ENCODE measurements around the gene ZCWPW2.

ZCWPW2 gene

GRCh38 chr3:28348629-28349468, at the start of gene ZCWPW2, which contains the start of gene AZI2:
Gene ZCWPW2, plus strand, starts transcription at chr3:28348721. Its CDS starts 64,348 bp downstream, at chr3:28413069.
Gene AZI2, minus strand, starts transcription at chr3:28348824. Its CDS starts 8,207 bp downstream, at chr3:28340617.
- DNase-seq (ENCODE audit: low read depth in 2 of 2) = peak; percentile 85 to 90

GRCh38 chr3:28299705-28300104, 48.8 kb upstream of the ZCWPW2 start:
- DNase-seq (ENCODE audit: low read depth in 2 of 2) = no peak

- no peak for DNase-seq (ENCODE audit: low read depth in 2 of 2)
Observed at GRCh38 chr3:28300345-28300962, 48.1 kb upstream of the ZCWPW2 start.

- DNase-seq (ENCODE audit: low read depth in 2 of 2) = no peak
Observed at GRCh38 chr3:28301688-28302087, 46.8 kb upstream of the ZCWPW2 start.

GRCh38 chr3:28308196-28308595, 40.3 kb upstream of the ZCWPW2 start:
- no peak for DNase-seq (ENCODE audit: low read depth in 2 of 2)

GRCh38 chr3:28315711-28316110, 32.8 kb upstream of the ZCWPW2 start:
- no peak for DNase-seq (ENCODE audit: low read depth in 2 of 2)

- DNase-seq (ENCODE audit: low read depth in 2 of 2) = no peak
Observed at GRCh38 chr3:28316226-28316625, 32.3 kb upstream of the ZCWPW2 start.

- peak in 1 of 2 donors; percentile 23 for DNase-seq (ENCODE audit: low read depth in 2 of 2)
Observed at GRCh38 chr3:28317438-28318022, 31.0 kb upstream of the ZCWPW2 start.

GRCh38 chr3:28320981-28321380, 27.5 kb upstream of the ZCWPW2 start:
- no peak for DNase-seq (ENCODE audit: low read depth in 2 of 2)

- DNase-seq (ENCODE audit: low read depth in 2 of 2) = no peak
Observed at GRCh38 chr3:28322464-28322863, 26.1 kb upstream of the ZCWPW2 start.

GRCh38 chr3:28326458-28326926, 22.0 kb upstream of the ZCWPW2 start:
- no peak for DNase-seq (ENCODE audit: low read depth in 2 of 2)

GRCh38 chr3:28328188-28329151, 20.1 kb upstream of the ZCWPW2 start:
- no peak for DNase-seq (ENCODE audit: low read depth in 2 of 2)

- DNase-seq (ENCODE audit: low read depth in 2 of 2) = no peak
Observed at GRCh38 chr3:28334552-28334951, 14.0 kb upstream of the ZCWPW2 start.

- DNase-seq (ENCODE audit: low read depth in 2 of 2) = no peak
Observed at GRCh38 chr3:28335246-28335645, 13.3 kb upstream of the ZCWPW2 start.

- DNase-seq (ENCODE audit: low read depth in 2 of 2) = no peak
Observed at GRCh38 chr3:28337230-28337629, 11.3 kb upstream of the ZCWPW2 start.

- DNase-seq (ENCODE audit: low read depth in 2 of 2) = no peak
Observed at GRCh38 chr3:28343144-28343543, 5.4 kb upstream of the ZCWPW2 start.

GRCh38 chr3:28345690-28346089, 2.8 kb upstream of the ZCWPW2 start:
- DNase-seq (ENCODE audit: low read depth in 2 of 2) = no peak

- no peak for DNase-seq (ENCODE audit: low read depth in 2 of 2)
Observed at GRCh38 chr3:28347374-28348264, 902 bp upstream of the ZCWPW2 start.

- DNase-seq (ENCODE audit: low read depth in 2 of 2) = no peak
Observed at GRCh38 chr3:28348265-28348628, 274 bp upstream of the ZCWPW2 start.

GRCh38 chr3:28349469-28350000, 1.0 kb downstream of the ZCWPW2 start:
- no peak for DNase-seq (ENCODE audit: low read depth in 2 of 2)

Data from stimulated activated CD4-positive, alpha-beta T cell treated with anti-CD3 and anti-CD28 coated beads, Interleukin-1b, Interleukin-23, amount 100 ng/mL, for 4 hours (primary cell).